ENCODE results near the gene NLGN2. TPM values are rescaled to one million over a fixed set of nuclear protein-coding genes. Genes with fewer than 3 reads are reported as not detected.

The NLGN2 gene
- total RNA-seq, 2 experiments from 2014 or later, result 7.6 to 8.4 TPM

DNA sequence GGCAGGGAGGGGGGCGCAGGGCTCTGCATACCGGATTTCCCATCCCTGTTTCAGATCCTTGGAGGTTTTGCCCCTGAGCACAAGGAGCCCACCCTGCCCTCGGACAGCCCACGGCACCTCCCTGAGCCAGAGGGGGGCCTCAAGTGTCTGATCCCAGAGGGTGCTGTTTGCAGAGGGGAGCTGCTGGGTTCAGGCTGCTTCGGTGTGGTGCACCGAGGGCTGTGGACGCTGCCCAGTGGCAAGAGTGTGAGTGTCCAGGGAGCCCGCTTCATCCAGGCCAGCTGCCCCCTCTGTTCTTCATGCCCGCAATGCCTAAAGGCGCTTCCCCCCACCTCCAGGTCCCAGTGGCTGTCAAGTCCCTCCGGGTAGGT is 24.3 kb upstream of the NLGN2 start:
- peaks cover 27% of the 10 kb centered on the region for H3K36me3 Mint-ChIP-seq (ENCODE audit: low read depth)
- intact Hi-C loops (cut with DNase I, micrococcal nuclease), result loop anchor here in 1 of 2 experiments (10.0 kb wide), 1 partner anchor 51 kb away; the partner anchor contains the start of genes FGF11 and TMEM102
- peak overlapping the region; percentile 15 to 74 for H3K27ac ChIP-seq (ENCODE audit: low read depth in 1 of 2, low read length in 2 of 2)
- H3K27me3 Mint-ChIP-seq, result peaks cover 41% of the 10 kb centered on the region
- peaks cover 28% of the 10 kb centered on the region for H3K4me1 ChIP-seq (ENCODE audit: insufficient read depth, low read length)
- H3K4me1 Mint-ChIP-seq (ENCODE audit: low read depth), result peaks cover 10% of the 10 kb centered on the region
- peaks cover 0 to 4% of the 10 kb centered on the region in 2 experiments for H3K9me3 ChIP-seq (ENCODE audit: control insufficient read depth in 1 of 2, insufficient read depth in 1 of 2, low read length in 2 of 2)
- CTCF ChIA-PET, result interaction anchor here (1.3 to 1.8 kb wide), 3 partner anchors 11 to 54 kb away, joined by 4 to 8 read pairs (median 8); partner anchors contain the start of gene PLSCR3
- no peak for DNase-seq
- POLR2A ChIA-PET, result interaction anchor here (0.6 to 3.9 kb wide), 19 partner anchors 10 to 773 kb away, joined by 3 to 37 read pairs (median 7); partner anchors contain the start of genes ACADVL, ACAP1, DLG4 and NEURL4
- H3K4me3 ChIP-seq (ENCODE audit: low read length), result peak overlapping the region; percentile 64
- H3K36me3 ChIP-seq (ENCODE audit: insufficient read depth, low read length), result peaks cover 11% of the 10 kb centered on the region
- H3K27ac Mint-ChIP-seq, result peak overlapping the region; percentile 91
- no peak for ATAC-seq (ENCODE audit: poor library complexity)
- H3K27me3 ChIP-seq (ENCODE audit: control insufficient read depth in 1 of 2, insufficient read depth in 2 of 2, low read length in 2 of 2), result peaks cover 21 to 22% of the 10 kb centered on the region in 2 experiments
- H3K4me3 Mint-ChIP-seq, result peak overlapping the region; percentile 42
- H3K9me3 Mint-ChIP-seq, result no peaks in the 10 kb centered on the region
- TF ChIP-seq, protein P1, sequence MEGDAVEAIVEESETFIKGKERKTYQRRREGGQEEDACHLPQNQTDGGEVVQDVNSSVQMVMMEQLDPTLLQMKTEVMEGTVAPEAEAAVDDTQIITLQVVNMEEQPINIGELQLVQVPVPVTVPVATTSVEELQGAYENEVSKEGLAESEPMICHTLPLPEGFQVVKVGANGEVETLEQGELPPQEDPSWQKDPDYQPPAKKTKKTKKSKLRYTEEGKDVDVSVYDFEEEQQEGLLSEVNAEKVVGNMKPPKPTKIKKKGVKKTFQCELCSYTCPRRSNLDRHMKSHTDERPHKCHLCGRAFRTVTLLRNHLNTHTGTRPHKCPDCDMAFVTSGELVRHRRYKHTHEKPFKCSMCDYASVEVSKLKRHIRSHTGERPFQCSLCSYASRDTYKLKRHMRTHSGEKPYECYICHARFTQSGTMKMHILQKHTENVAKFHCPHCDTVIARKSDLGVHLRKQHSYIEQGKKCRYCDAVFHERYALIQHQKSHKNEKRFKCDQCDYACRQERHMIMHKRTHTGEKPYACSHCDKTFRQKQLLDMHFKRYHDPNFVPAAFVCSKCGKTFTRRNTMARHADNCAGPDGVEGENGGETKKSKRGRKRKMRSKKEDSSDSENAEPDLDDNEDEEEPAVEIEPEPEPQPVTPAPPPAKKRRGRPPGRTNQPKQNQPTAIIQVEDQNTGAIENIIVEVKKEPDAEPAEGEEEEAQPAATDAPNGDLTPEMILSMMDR (IDR thresholded peaks at IDR 0.05), result no peak

- peak overlapping the region; percentile 64 for H3K4me3 ChIP-seq (ENCODE audit: low read length)
- no peaks in the 10 kb centered on the region for H3K9me3 Mint-ChIP-seq
- H3K27me3 ChIP-seq (ENCODE audit: control insufficient read depth in 1 of 2, insufficient read depth in 2 of 2, low read length in 2 of 2), result peaks cover 21 to 22% of the 10 kb centered on the region in 2 experiments
These were observed 23.7 kb upstream of the NLGN2 start for GRCh38 chr17:7383742-7384488.

More at GRCh38 chr17:7383742-7384488, 23.7 kb upstream of the NLGN2 start:
- TF ChIP-seq, protein P1 (IDR thresholded peaks at IDR 0.05), result no peak
- peak overlapping the region; percentile 91 for H3K27ac Mint-ChIP-seq
- peaks cover 30% of the 10 kb centered on the region for H3K36me3 Mint-ChIP-seq (ENCODE audit: low read depth)
- peaks cover 28% of the 10 kb centered on the region for H3K4me1 ChIP-seq (ENCODE audit: insufficient read depth, low read length)
- POLR2A ChIA-PET, result interaction anchor here (0.5 to 3.9 kb wide), 28 partner anchors 10 to 773 kb away, joined by 3 to 37 read pairs (median 4); partner anchors contain the start of genes ACADVL, ACAP1, DLG4 and NEURL4
- peaks cover 41% of the 10 kb centered on the region for H3K27me3 Mint-ChIP-seq
- ATAC-seq (ENCODE audit: poor library complexity), result peak; percentile 94
- CTCF ChIA-PET, result interaction anchor here (0.6 to 1.8 kb wide), 7 partner anchors 10 to 53 kb away, joined by 3 to 9 read pairs (median 6); partner anchors contain the start of genes PLSCR3 and TMEM256
- H3K27ac ChIP-seq (ENCODE audit: low read depth in 1 of 2, low read length in 2 of 2), result peak overlapping the region; percentile 74 to 77
- peaks cover 0 to 3% of the 10 kb centered on the region in 2 experiments for H3K9me3 ChIP-seq (ENCODE audit: control insufficient read depth in 1 of 2, insufficient read depth in 1 of 2, low read length in 2 of 2)
- H3K36me3 ChIP-seq (ENCODE audit: insufficient read depth, low read length), result peaks cover 17% of the 10 kb centered on the region
- H3K4me1 Mint-ChIP-seq (ENCODE audit: low read depth), result peaks cover 10% of the 10 kb centered on the region
- H3K4me3 Mint-ChIP-seq, result peak overlapping the region; percentile 87
- intact Hi-C loops (cut with DNase I, micrococcal nuclease), result loop anchor here (1.0 to 10.0 kb wide), 2 partner anchors 10 to 51 kb away; partner anchors contain the start of genes FGF11 (in 1 of the 2), PLSCR3 (in 1 of the 2) and TMEM102 (in 1 of the 2)
- peak; percentile 63 to 93 (median 77) for DNase-seq

All from CD4-positive, alpha-beta T cell (primary cell).